ENCODE measurements around the gene PABPN1.

Gene PABPN1

GRCh38 chr14:23297611-23298277 is 23.5 kb upstream of the PABPN1 start:
- TF ChIP-seq, protein P1, sequence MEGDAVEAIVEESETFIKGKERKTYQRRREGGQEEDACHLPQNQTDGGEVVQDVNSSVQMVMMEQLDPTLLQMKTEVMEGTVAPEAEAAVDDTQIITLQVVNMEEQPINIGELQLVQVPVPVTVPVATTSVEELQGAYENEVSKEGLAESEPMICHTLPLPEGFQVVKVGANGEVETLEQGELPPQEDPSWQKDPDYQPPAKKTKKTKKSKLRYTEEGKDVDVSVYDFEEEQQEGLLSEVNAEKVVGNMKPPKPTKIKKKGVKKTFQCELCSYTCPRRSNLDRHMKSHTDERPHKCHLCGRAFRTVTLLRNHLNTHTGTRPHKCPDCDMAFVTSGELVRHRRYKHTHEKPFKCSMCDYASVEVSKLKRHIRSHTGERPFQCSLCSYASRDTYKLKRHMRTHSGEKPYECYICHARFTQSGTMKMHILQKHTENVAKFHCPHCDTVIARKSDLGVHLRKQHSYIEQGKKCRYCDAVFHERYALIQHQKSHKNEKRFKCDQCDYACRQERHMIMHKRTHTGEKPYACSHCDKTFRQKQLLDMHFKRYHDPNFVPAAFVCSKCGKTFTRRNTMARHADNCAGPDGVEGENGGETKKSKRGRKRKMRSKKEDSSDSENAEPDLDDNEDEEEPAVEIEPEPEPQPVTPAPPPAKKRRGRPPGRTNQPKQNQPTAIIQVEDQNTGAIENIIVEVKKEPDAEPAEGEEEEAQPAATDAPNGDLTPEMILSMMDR (conservative IDR thresholded peaks at IDR 0.05; ENCODE audit: low read length): no peak
- DNase-seq (ENCODE audit: low read depth): no peak
- H3K4me3 ChIP-seq (ENCODE audit: low read length): no peak overlapping the region

DNA sequence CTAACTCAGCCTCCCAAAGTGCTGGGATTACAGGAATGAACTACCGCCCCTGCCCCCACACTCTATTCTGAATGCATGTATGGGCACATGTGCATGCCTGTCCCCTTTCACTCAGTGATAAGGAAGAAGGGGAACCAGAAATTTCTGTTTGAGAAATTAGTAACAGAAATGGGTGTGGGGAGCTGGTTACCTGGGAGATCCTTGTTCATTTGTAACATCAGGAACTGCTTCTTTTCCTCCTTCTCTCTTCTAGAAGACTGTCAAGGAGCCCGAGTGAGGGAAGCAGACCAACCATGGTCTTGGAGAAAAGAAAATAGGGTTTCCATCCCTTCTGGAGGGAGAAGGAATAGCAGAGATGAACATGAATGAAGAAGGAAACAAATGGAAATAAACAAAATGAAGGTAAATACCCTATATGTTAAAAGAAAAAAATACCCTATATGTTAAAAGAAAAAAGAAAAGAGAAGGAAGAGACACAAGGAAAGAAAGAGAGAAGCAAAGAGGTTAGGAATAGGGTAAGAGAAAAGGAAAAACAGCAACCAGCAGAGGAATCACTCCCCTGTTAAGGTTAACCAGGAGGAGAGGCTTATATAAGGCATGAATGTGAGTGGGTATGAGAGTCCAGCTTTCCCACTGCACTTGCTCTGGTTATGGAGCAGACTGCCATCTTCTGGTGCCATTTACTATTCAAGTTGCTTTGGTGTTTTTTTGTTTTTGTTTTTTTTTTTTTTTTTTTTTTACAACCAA is 21.9 kb upstream of the PABPN1 start:
- TF ChIP-seq, protein P1 (conservative IDR thresholded peaks at IDR 0.05; ENCODE audit: low read length): peak; percentile 48
- peak; percentile 75 for DNase-seq (ENCODE audit: low read depth)
- no peak overlapping the region for H3K4me3 ChIP-seq (ENCODE audit: low read length)

DNA sequence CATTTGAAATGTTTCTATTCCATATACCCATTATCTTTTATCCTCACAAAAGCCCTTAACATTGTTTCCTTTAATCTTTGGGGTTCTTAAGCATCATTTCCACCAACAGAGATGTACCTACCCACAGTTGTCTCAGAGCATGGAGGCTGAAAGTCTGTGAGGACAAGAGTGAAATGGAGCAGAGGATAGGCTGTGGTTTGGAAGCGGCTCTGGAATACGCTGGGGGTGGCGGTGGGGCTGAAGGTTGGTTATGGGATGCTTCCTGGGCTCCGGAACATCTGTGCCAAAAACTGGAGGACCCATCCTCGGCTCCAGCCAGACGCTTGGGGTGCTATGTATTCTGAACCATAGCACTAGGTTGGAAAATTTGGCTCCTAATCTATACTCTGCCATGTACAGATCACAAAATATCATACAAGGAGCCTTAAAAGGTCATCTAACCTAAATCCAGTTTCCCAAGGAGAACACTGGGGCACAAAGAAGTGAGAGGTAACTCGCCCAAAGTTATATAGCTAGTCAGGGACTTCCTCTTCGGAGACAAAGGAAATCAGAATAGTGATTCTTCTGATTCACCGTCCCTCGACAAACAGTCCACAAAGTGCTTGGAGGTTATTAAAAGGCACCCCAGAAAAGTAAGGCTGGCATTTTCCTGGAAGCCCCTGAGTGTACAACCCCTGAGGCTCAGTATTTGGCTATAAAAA is 21.1 kb upstream of the PABPN1 start:
- TF ChIP-seq, protein P1 (conservative IDR thresholded peaks at IDR 0.05; ENCODE audit: low read length): no peak
- peak overlapping the region; percentile 85 for H3K4me3 ChIP-seq (ENCODE audit: low read length)
- no peak for DNase-seq (ENCODE audit: low read depth)

DNA sequence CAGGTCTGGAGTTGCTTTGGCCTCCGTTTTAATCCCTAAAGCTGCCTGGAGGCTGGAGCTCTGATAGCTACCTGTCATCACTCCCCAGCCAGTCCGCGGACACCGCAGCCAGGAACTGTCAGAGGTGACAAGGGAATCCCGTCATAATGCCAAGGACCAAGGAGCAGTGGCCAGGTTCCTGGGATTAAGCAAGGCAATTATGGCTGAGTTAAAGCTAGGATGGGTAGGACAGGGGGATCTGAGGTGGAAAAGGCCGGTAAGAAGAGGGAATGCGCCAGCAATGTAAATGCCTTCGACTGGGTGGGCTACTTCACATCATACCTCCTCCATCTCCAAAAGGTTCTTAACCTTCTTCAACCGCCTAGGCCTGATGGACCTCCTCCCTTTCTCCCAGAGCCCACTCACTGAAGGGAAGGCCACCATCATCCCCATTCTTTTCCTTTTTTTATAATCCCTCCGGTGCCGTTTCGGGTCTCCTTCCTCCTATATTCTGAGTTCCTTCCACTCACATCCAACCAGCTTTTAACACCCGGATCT is 20.5 kb upstream of the PABPN1 start:
- TF ChIP-seq, protein P1 (conservative IDR thresholded peaks at IDR 0.05; ENCODE audit: low read length): no peak
- DNase-seq (ENCODE audit: low read depth): no peak
- H3K4me3 ChIP-seq (ENCODE audit: low read length): peak overlapping the region; percentile 85

DNA sequence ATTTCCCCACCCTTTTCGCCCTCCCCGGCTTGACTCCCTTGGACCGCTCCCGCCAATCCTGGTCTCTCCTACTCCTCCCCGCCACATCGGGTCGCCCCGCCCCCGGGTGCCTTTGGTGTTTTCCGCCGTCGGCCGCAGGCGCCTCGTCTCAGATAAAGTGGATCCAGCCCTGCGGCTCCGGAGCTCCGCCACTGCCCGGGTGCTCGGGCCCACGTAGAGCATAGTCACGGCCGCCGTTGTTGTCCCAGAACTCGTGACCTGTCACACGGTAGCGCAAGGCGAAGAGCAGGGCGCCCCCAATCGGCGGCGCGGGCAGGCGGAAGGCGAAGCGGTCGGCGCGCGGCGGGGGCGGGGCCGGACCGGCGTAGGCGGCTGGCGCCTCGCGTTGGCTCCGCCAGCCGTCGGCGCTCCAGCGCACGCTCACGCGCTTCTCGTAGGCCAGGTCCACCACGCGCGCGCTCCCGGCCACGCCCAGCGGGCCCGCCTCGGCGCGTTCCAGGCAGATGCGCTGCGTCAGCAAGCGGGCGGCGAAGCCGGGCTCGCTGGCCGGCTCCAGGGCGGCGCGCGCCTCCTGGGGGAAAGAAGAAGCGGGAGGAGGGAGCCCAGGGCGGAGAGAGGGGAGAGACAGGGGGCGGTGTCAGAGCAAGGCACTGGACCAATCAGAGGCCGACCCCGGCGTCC is 19.8 kb upstream of the PABPN1 start:
- TF ChIP-seq, protein P1 (conservative IDR thresholded peaks at IDR 0.05; ENCODE audit: low read length): peak; percentile 57
- DNase-seq (ENCODE audit: low read depth): peak; percentile 98
- peak overlapping the region; percentile 85 for H3K4me3 ChIP-seq (ENCODE audit: low read length)

GRCh38 chr14:23301969-23302289 is 19.3 kb upstream of the PABPN1 start:
- no peak for DNase-seq (ENCODE audit: low read depth)
- H3K4me3 ChIP-seq (ENCODE audit: low read length): peak overlapping the region; percentile 74
- TF ChIP-seq, protein P1 (conservative IDR thresholded peaks at IDR 0.05; ENCODE audit: low read length): no peak

All from AG10803 (cell line).